ENCODE measurements around the gene ATP4B. TPM values are rescaled to one million over a fixed set of nuclear protein-coding genes. Genes with fewer than 3 reads are reported as not detected.
"Not testable (repeated sequence)": the region's sequence is repeated elsewhere in the genome, so short reads cannot be mapped to it uniquely, and the experiment has no call there.

Gene ATP4B
- total RNA-seq, 1 donor from 2014 or later = not detected

GRCh38 chr13:113621498-113621897 lies 36.5 kb downstream of the ATP4B start:
- intact Hi-C loops (cut with DNase I); H3K27me3 ChIP-seq; H3K4me3 ChIP-seq; H3K9me3 ChIP-seq; H3K36me3 ChIP-seq; H3K27ac ChIP-seq; DNase-seq (ENCODE audit: low spot score in 2 of 2); H3K4me1 ChIP-seq: not testable (repeated sequence)
- peak in 2 of 3 experiments; percentile 22 to 45 for TF ChIP-seq CTCF (IDR thresholded peaks at IDR 0.05)

- H3K4me1 ChIP-seq = peaks cover 0 to 2% of the 10 kb centered on the region in 2 donors
- no peak for TF ChIP-seq CTCF (IDR thresholded peaks at IDR 0.05)
- no peak for DNase-seq (ENCODE audit: low spot score in 2 of 2)
- intact Hi-C loops (cut with DNase I) = no loop called here
- no peaks in the 10 kb centered on the region for H3K9me3 ChIP-seq
- no peak overlapping the region for H3K4me3 ChIP-seq
- no peak overlapping the region for H3K27ac ChIP-seq
- peaks cover 0 to 3% of the 10 kb centered on the region in 2 donors for H3K36me3 ChIP-seq
- no peaks in the 10 kb centered on the region for H3K27me3 ChIP-seq
Measured at GRCh38 chr13:113621046-113621445, 37.0 kb downstream of the ATP4B start.

- Histone ChIP-seq H3K9me3 (no peaks in the 10 kb centered on the region), H3K27ac (no peak overlapping the region), H3K27me3 (no peaks in the 10 kb centered on the region), H3K4me1 (no peaks in the 10 kb centered on the region), H3K36me3 (peaks cover 0 to 3% of the 10 kb centered on the region in 2 donors), H3K4me3 (no peak overlapping the region)
- TF ChIP-seq CTCF (IDR thresholded peaks at IDR 0.05) = no peak
- no peak for DNase-seq (ENCODE audit: low spot score in 2 of 2)
- intact Hi-C loops (cut with DNase I) = no loop called here
Measured at GRCh38 chr13:113620036-113620796, 37.8 kb downstream of the ATP4B start.

- Histone ChIP-seq H3K27ac (no peak overlapping the region), H3K9me3 (no peaks in the 10 kb centered on the region), H3K4me1 (no peaks in the 10 kb centered on the region), H3K4me3 (no peak overlapping the region), H3K36me3 (no peaks in the 10 kb centered on the region), H3K27me3 (no peaks in the 10 kb centered on the region)
- intact Hi-C loops (cut with DNase I) = no loop called here
- TF ChIP-seq CTCF (IDR thresholded peaks at IDR 0.05) = no peak
- DNase-seq (ENCODE audit: low spot score in 2 of 2) = no peak
Measured at GRCh38 chr13:113618455-113618854, 39.5 kb downstream of the ATP4B start.

- Histone ChIP-seq H3K27me3 (no peaks in the 10 kb centered on the region), H3K4me1 (no peaks in the 10 kb centered on the region), H3K4me3 (no peak overlapping the region), H3K36me3 (no peaks in the 10 kb centered on the region), H3K27ac (no peak overlapping the region), H3K9me3 (no peaks in the 10 kb centered on the region)
- intact Hi-C loops (cut with DNase I) = no loop called here
- DNase-seq (ENCODE audit: low spot score in 2 of 2) = no peak
- TF ChIP-seq CTCF (IDR thresholded peaks at IDR 0.05) = no peak
Measured at GRCh38 chr13:113617961-113618360, 40.0 kb downstream of the ATP4B start.
